DOHH2 (cell line): Measurements from ENCODE around the gene TNFRSF6B.

ENCODE experiments used
- CTCF ChIP-seq: fragments of 200-600 bp; sonication (generic); IDR thresholded peaks from one replicate; pipeline ENCODE4 v1.5.1; 2014; ENCODE audit warnings: antibody characterized with exemption, mild to moderate bottlenecking, low read depth, low read length; ENCODE audit not compliant: poor library complexity, severe bottlenecking
- EZH2phosphoT487 ChIP-seq: fragments of 200-600 bp; sonication (generic); IDR thresholded peaks from 2 replicates; pipeline ENCODE4 v1.6.1; 2017; ENCODE audit warnings: borderline replicate concordance, mild to moderate bottlenecking, antibody characterized with exemption, low read length, moderate library complexity, mixed read lengths

GRCh38 chr20:63741354-63741675 lies 44.9 kb downstream of the TNFRSF6B start:
- TF ChIP-seq CTCF (no peak), EZH2phosphoT487 (no peak)
